K562 (cell line): ENCODE data around the gene ST8SIA4. TPM values are rescaled to one million over a fixed set of nuclear protein-coding genes. Genes with fewer than 3 reads are reported as not detected.

Source experiments
- ATAC-seq: fragments of 200-7000 bp; cut with Tn5 transposase; 3 replicates; pipeline ENCODE4 v1.9.1; 2020; ENCODE audit warnings: moderate library complexity
- BruUV-seq: library from RNA; stranded (reverse); fragments of 400-500 nt; replicated peaks from 2 replicates; lab custom pipeline; 2021; lab: Mats Ljungman, UMichigan
- CTCF ChIA-PET: fragments of 300-600 bp; formaldehyde crosslinking; extraction: SDS; loops from one replicate; lab custom pipeline; 2021; ENCODE audit warnings: low intra/inter-chr PET ratio; lab: Yijun Ruan, JAX
- POLR2A ChIA-PET: fragments of 300-600, 350-650 bp; sonication (Branson Sonifier 250); formaldehyde crosslinking; extraction: SDS; loops from one replicate; lab custom pipeline; 2021; ENCODE audit warnings: antibody characterized with exemption, inconsistent platforms; lab: Yijun Ruan, JAX
- DNase-seq, 4 experiments: peaks; one replicate each; pipeline versions ENCODE4 v3.0.0 to v3.0.0-alpha.2; 2011 to 2018; ENCODE audit warnings: low spot score in 3 of 4, mixed read lengths in 3 of 4; ENCODE audit errors: extremely low read depth in 1 of 4
- FAIRE-seq: peaks from 2 replicates; lab custom pipeline; 2011; peaks lifted over from hg19 to GRCh38; lab: Jason Lieb, UNC
- H2AFZ ChIP-seq: 2 replicates; pipeline ENCODE4 v1.6.0; 2011; ENCODE audit warnings: low read depth, low read length, control low read depth, inconsistent platforms
- H3K27ac ChIP-seq: fragments of 200-600 bp; 3 replicates; pipeline ENCODE4 v1.8.0; 2011; ENCODE audit warnings: low read depth, mild to moderate bottlenecking, control low read depth, inconsistent platforms, low read length, moderate library complexity, mixed read lengths; ENCODE audit errors: extremely low read depth
- H3K27me3 ChIP-seq, 2 experiments: fragments of 300-600 bp in 1 of 2; 2 replicates in 1 of 2; 3 replicates in 1 of 2; pipeline versions ENCODE4 v1.6.0 to v1.8.0; 2011; ENCODE audit warnings: inconsistent platforms in 2 of 2, low read length in 2 of 2, mild to moderate bottlenecking in 1 of 2, mixed read lengths in 1 of 2, moderate library complexity in 1 of 2; ENCODE audit not compliant: control insufficient read depth in 2 of 2, insufficient read depth in 2 of 2
- H3K36me3 ChIP-seq: fragments of 300-600 bp; 3 replicates; pipeline ENCODE4 v1.8.0; 2011; ENCODE audit warnings: mild to moderate bottlenecking, low read length, inconsistent platforms; ENCODE audit not compliant: control insufficient read depth, insufficient read depth
- H3K4me1 ChIP-seq, 2 experiments: fragments of 200-600 bp in 1 of 2; replicated peaks in 1 of 2; 2 replicates in 1 of 2; 3 replicates in 1 of 2; pipeline versions ENCODE4 v1.5.1 to v1.8.0; 2011; ENCODE audit warnings: inconsistent platforms in 2 of 2, low read length in 2 of 2, mild to moderate bottlenecking in 1 of 2, mixed read lengths in 1 of 2, moderate library complexity in 1 of 2; ENCODE audit not compliant: control insufficient read depth in 2 of 2, insufficient read depth in 2 of 2
- H3K4me2 ChIP-seq: 2 replicates; pipeline ENCODE4 v1.6.1; 2011; ENCODE audit warnings: low read length, control low read depth, inconsistent platforms, mixed read lengths; ENCODE audit not compliant: insufficient read depth
- H3K4me3 ChIP-seq: fragments of 200-600 bp; sonication (generic), shearing (Covaris generic); 2 replicates; pipeline ENCODE4 v1.5.1; 2016; ENCODE audit warnings: control low read depth, inconsistent platforms
- H3K79me2 ChIP-seq: fragments of 200-600 bp; 3 replicates; pipeline ENCODE4 v1.8.0; 2011; ENCODE audit warnings: low read length, inconsistent platforms; ENCODE audit not compliant: control insufficient read depth, insufficient read depth
- H3K9ac ChIP-seq, 2 experiments: 2 replicates each; pipeline versions ENCODE4 v1.6.0 to v1.6.1; 2011; ENCODE audit warnings: low read depth in 2 of 2, low read length in 2 of 2, control low read depth in 1 of 2, inconsistent platforms in 1 of 2, mild to moderate bottlenecking in 1 of 2, mixed read lengths in 1 of 2; ENCODE audit not compliant: insufficient read depth in 1 of 2
- H3K9me1 ChIP-seq: one replicate; pipeline ENCODE4 v1.6.0; 2011; ENCODE audit warnings: inconsistent platforms, mild to moderate bottlenecking, low read length, moderate library complexity; ENCODE audit not compliant: control insufficient read depth, insufficient read depth
- H3K9me3 ChIP-seq: replicated peaks from 2 replicates; pipeline ENCODE4 v1.5.1; 2011; ENCODE audit warnings: low read depth, low read length, inconsistent platforms; ENCODE audit not compliant: control insufficient read depth, insufficient read depth
- H4K20me1 ChIP-seq: replicated peaks from 2 replicates; pipeline ENCODE4 v1.6.1; 2011; ENCODE audit warnings: low read length, inconsistent platforms, mixed read lengths; ENCODE audit not compliant: control insufficient read depth, insufficient read depth
- ATF2 ChIP-seq: sonication (generic); formaldehyde crosslinking; IDR thresholded peaks from 2 replicates; pipeline ENCODE4 v1.8.1; 2022; ENCODE audit warnings: missing genetic modification reagents
- BACH1 ChIP-seq: fragments of 200-800 bp; sonication (Bioruptor generic); IDR thresholded peaks from 2 replicates; pipeline ENCODE4 v1.6.1; 2016; ENCODE audit warnings: missing genetic modification characterization, missing compliant biosample characterization
- BRD4 ChIP-seq: fragments of 200-600 bp; sonication (generic); IDR thresholded peaks from 2 replicates; pipeline ENCODE4 v1.6.1; 2017; ENCODE audit warnings: inconsistent platforms
- EZH2 ChIP-seq: IDR thresholded peaks from 2 replicates; pipeline ENCODE4 v1.6.1; 2012; ENCODE audit warnings: low read depth, mild to moderate bottlenecking, inconsistent platforms, low read length, borderline replicate concordance
- MCM5 ChIP-seq: fragments of 450-650 bp; IDR thresholded peaks from 2 replicates; pipeline ENCODE4 v1.6.1; 2016; ENCODE audit warnings: low read depth
- MTF1 ChIP-seq: fragments of 250-450 bp; sonication (Bioruptor Pico); IDR thresholded peaks from 2 replicates; pipeline ENCODE4 v1.9.0; 2021; ENCODE audit warnings: moderate library complexity, mild to moderate bottlenecking, inconsistent platforms, borderline replicate concordance
- NKRF ChIP-seq: fragments of 450-650 bp; IDR thresholded peaks from 2 replicates; pipeline ENCODE4 v1.6.1; 2016; ENCODE audit warnings: borderline replicate concordance
- POLR2AphosphoS2 ChIP-seq: IDR thresholded peaks from 2 replicates; pipeline ENCODE4 v1.6.1; 2012; ENCODE audit warnings: low read length, improper control_type of control experiment
- POLR2B ChIP-seq: fragments of 450-650 bp; IDR thresholded peaks from 2 replicates; pipeline ENCODE4 v1.6.1; 2018; ENCODE audit warnings: low read depth; ENCODE audit not compliant: partially characterized antibody
- POLR2H ChIP-seq: IDR thresholded peaks from 2 replicates; pipeline ENCODE4 v1.6.1; 2016; ENCODE audit warnings: missing genetic modification characterization, low read depth, mild to moderate bottlenecking, control low read depth, missing compliant biosample characterization, moderate library complexity
- SAFB ChIP-seq: fragments of 200-400 bp; formaldehyde crosslinking; IDR thresholded peaks from 2 replicates; pipeline ENCODE4 v1.6.1; 2017; ENCODE audit warnings: low read depth, low read length, borderline replicate concordance
- SMARCB1 ChIP-seq: IDR thresholded peaks from 2 replicates; pipeline ENCODE4 v1.6.1; 2011; ENCODE audit warnings: improper control_type of control experiment, low read depth; ENCODE audit not compliant: insufficient read length
- SRSF1 ChIP-seq: fragments of 200-400 bp; formaldehyde crosslinking; IDR thresholded peaks from 2 replicates; pipeline ENCODE4 v1.6.1; 2017; ENCODE audit warnings: mild to moderate bottlenecking, low read depth, low read length, moderate library complexity
- TFAM ChIP-seq: fragments of 250-450 bp; sonication (Bioruptor Pico); conservative IDR thresholded peaks from 2 replicates; pipeline ENCODE4 v1.5.0; 2021; ENCODE audit warnings: mild to moderate bottlenecking, moderate library complexity
- ZNF165 ChIP-seq: fragments of 250-450 bp; sonication (Bioruptor Pico); IDR thresholded peaks from 2 replicates; pipeline ENCODE4 v1.4.0; 2020; ENCODE audit warnings: borderline replicate concordance
- ZNF395 ChIP-seq: fragments of 200-800 bp; sonication (Bioruptor generic); IDR thresholded peaks from 2 replicates; pipeline ENCODE4 v1.6.1; 2017; ENCODE audit warnings: missing genetic modification characterization, missing compliant biosample characterization
- ZNF583 ChIP-seq: fragments of 250-450 bp; sonication (Bioruptor Pico); IDR thresholded peaks from 2 replicates; pipeline ENCODE4 v1.4.0; 2020
- in situ Hi-C: fragments of 300-500 bp; cut with MboI; formaldehyde crosslinking; loops from 4 replicates; pipeline ENCODE4 v1.15.0; 2018; ENCODE audit warnings: inconsistent platforms, mixed read lengths
- intact Hi-C: fragments of 100-400 bp; cut with micrococcal nuclease; formaldehyde crosslinking; loops from 2 replicates; pipeline ENCODE4 v1.14.2; 2022
- polyA plus RNA-seq, 8 experiments: library from polyadenylated mRNA; depleted of rRNA in 4 of 8; stranded (reverse) in 5 of 8; unstranded in 3 of 8; fragments of >200 nt; fragmentation: Nextera tagmentation in 2 of 8; fragmentation: Illumina TruSeq in 1 of 8; extraction: Ambion mirVana in 2 of 8; extraction: Trizol in 1 of 8; gene quantifications; 2 replicates each; pipeline versions ENCODE4 v1.2.1 to v1.2.3, GENCODE V29; 2011 to 2014; ENCODE audit warnings: inconsistent platforms in 1 of 8, missing spikeins in 1 of 8
- total RNA-seq, 7 experiments: library from RNA; depleted of rRNA in 6 of 7; stranded (reverse); fragments of >200 nt in 6 of 7; fragmentation: Illumina TruSeq in 2 of 7; extraction: Trizol in 2 of 7; gene quantifications; 2 replicates each; pipeline versions ENCODE4 v1.2.1 to v1.2.3, GENCODE V29; 2011 to 2021; ENCODE audit warnings: low replicate concordance in 1 of 7

ST8SIA4 gene
- total and polyA plus RNA-seq, 9 of the 15 experiments (the other 6 are each of a cell fraction or from before 2014, with no cell fraction given), result 0.22 to 2.0 (median 0.54) TPM

- Histone ChIP-seq H3K27ac (no peak overlapping the region), H3K36me3 (no peaks in the 10 kb centered on the region), H3K9me1 (no peaks in the 10 kb centered on the region), H2AFZ (no peak overlapping the region), H3K9ac (no peak overlapping the region), H3K79me2 (no peaks in the 10 kb centered on the region), H3K4me1 (no peaks in the 10 kb centered on the region), H3K27me3 (no peaks in the 10 kb centered on the region), H4K20me1 (no peaks in the 10 kb centered on the region), H3K4me2 (no peak overlapping the region), H3K4me3 (no peak overlapping the region), H3K9me3 (no peaks in the 10 kb centered on the region)
- DNase-seq (no peak), FAIRE-seq (no peak), ATAC-seq (no peak)
- BruUV-seq, result no TSS peak
- intact Hi-C loops, result no loop called here
- ChIA-PET CTCF (no interaction called here), POLR2A (no interaction called here)
- in situ Hi-C loops, result no loop called here
- TF ChIP-seq TFAM (CRISPR knock-in tag) (no peak), ZNF165 (CRISPR knock-in tag) (no peak), ZNF583 (CRISPR knock-in tag) (no peak), BRD4 (no peak), BACH1 (no peak), POLR2AphosphoS2 (no peak), MCM5 (no peak), ATF2 (CRISPR knock-in tag) (no peak), ZNF395 (CRISPR knock-in tag) (no peak), SRSF1 (no peak), NKRF (no peak), SAFB (no peak), POLR2H (no peak), EZH2 (no peak), SMARCB1 (no peak), POLR2B (no peak), MTF1 (CRISPR knock-in tag) (no peak)
These were observed 141.0 kb downstream of the ST8SIA4 start for GRCh38 chr5:100762108-100762507.
